HL-60 (cell line): ENCODE results near the gene GFPT1.
A peak's percentile ranks its signal among the peaks of the same experiment; 100 is the strongest.

Experiments used
- DNase-seq, 2 experiments: peaks; one replicate each; pipeline ENCODE4 v3.0.0-alpha.2; 2010 to 2020; ENCODE audit warnings: low read depth in 1 of 2, low spot score in 1 of 2
- H3K27ac ChIP-seq: fragments of 250-450 bp; sonication (Bioruptor Pico); replicated peaks from 2 replicates; pipeline ENCODE4 v1.5.1; 2020; ENCODE audit warnings: mild to moderate bottlenecking, moderate library complexity
- H3K27me3 ChIP-seq: fragments of 250-450 bp; sonication (Bioruptor Pico); 2 replicates; pipeline ENCODE4 v1.5.1; 2021; ENCODE audit warnings: mild to moderate bottlenecking, moderate library complexity; ENCODE audit not compliant: insufficient read depth, poor library complexity, severe bottlenecking
- H3K4me3 ChIP-seq: replicated peaks from 2 replicates; pipeline ENCODE4 v1.5.1; 2011; ENCODE audit warnings: mild to moderate bottlenecking, control low read depth, low read length; ENCODE audit not compliant: insufficient read depth
- CTCF ChIP-seq: IDR thresholded peaks from one replicate; pipeline ENCODE4 v1.5.1; 2011; ENCODE audit warnings: low read length, control low read depth, inconsistent platforms; ENCODE audit not compliant: insufficient read depth
- GABPA ChIP-seq: IDR thresholded peaks from 2 replicates; pipeline ENCODE4 v1.6.1; 2012; ENCODE audit warnings: low read depth
- POLR2AphosphoS5 ChIP-seq: IDR thresholded peaks from 2 replicates; pipeline ENCODE4 v1.6.1; 2012; ENCODE audit warnings: low read depth
- REST ChIP-seq: IDR thresholded peaks from 2 replicates; pipeline ENCODE4 v1.6.1; 2012; ENCODE audit warnings: low read depth; ENCODE audit not compliant: insufficient replicate concordance
- SPI1 ChIP-seq: IDR thresholded peaks from 2 replicates; pipeline ENCODE4 v1.6.1; 2012; ENCODE audit warnings: low read depth, mild to moderate bottlenecking, borderline replicate concordance

The GFPT1 gene

DNA sequence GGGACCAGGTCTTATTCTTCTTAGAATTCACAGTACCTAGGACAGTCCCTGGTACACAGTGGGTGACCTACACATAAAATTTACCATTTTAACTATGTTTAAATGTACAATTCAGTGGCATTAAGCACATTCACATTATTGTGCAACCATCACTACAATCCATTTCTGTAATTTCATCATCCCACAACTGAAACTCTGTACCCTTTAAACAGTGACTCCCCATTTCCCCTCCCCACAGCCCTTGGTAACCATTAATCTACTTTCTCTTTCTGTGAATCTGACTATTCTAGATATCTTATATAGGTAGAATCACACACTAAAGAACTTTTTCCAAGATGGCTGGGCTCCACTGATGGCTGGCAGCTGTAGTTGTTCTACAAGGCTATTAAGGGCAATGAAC is 41.6 kb downstream of the GFPT1 start:
- Histone ChIP-seq H3K4me3 (no peak overlapping the region), H3K27me3 (no peaks in the 10 kb centered on the region), H3K27ac (no peak overlapping the region)
- peak in 1 of 2 experiments; percentile 3 for DNase-seq
- TF ChIP-seq CTCF, result no peak
- TF ChIP-seq REST, result no peak
- TF ChIP-seq POLR2AphosphoS5, result no peak
- TF ChIP-seq SPI1, result no peak
- TF ChIP-seq GABPA, result no peak

GRCh38 chr2:69344305-69344704 is 42.7 kb downstream of the GFPT1 start:
- Histone ChIP-seq H3K27me3 (no peaks in the 10 kb centered on the region), H3K27ac (no peak overlapping the region), H3K4me3 (no peak overlapping the region)
- TF ChIP-seq CTCF, result no peak
- no peak for TF ChIP-seq POLR2AphosphoS5
- TF ChIP-seq REST, result no peak
- no peak for TF ChIP-seq SPI1
- no peak for TF ChIP-seq GABPA
- DNase-seq, result no peak

- DNase-seq, result no peak
- Histone ChIP-seq H3K27me3 (no peaks in the 10 kb centered on the region), H3K4me3 (no peak overlapping the region), H3K27ac (no peak overlapping the region)
- TF ChIP-seq CTCF (no peak), REST (no peak), GABPA (no peak), SPI1 (no peak), POLR2AphosphoS5 (no peak)
Measured at GRCh38 chr2:69340101-69340775, 46.8 kb downstream of the GFPT1 start.
